ENCODE results near the gene RAB10. TPM values are rescaled to one million over a fixed set of nuclear protein-coding genes. Genes with fewer than 3 reads are reported as not detected.

RAB10 gene
- total and polyA plus RNA-seq, 2 of the 4 experiments (the other 2 are of a cell fraction), result 30.1 to 77.1 TPM

Small RNAs within 50 kb of the gene (microRNA-seq; reads per million reads assigned to microRNA genes)
- gene RNU6-942P (ENCODE audit: insufficient read depth, insufficient read length), result not detected
- gene UQCRHP2 (ENCODE audit: insufficient read depth, insufficient read length), result not detected

Small RNAs within 50 kb of the gene (small RNA-seq; reads per million reads assigned to genes)
- 0 to 5.4 (median 0) reads per million in 5 experiments for gene RNU6-942P
- gene UQCRHP2, result 0 reads per million in 5 experiments

Other genes starting within 250 kb of the RAB10 start
- gene ASXL2, start 155.6 kb upstream of the RAB10 start, total RNA-seq (2012; rRNA removed), result 7.5 and 8.1 TPM in 2 replicates
- 4.9 and 5.3 TPM in 2 replicates for gene ASXL2, start 155.6 kb upstream of the RAB10 start, polyA plus RNA-seq (2012; rRNA removed)
- 8.1 and 15.4 TPM in 2 replicates for gene KIF3C, start 51.6 kb upstream of the RAB10 start, total RNA-seq (2012; rRNA removed)
- gene KIF3C, start 51.6 kb upstream of the RAB10 start, polyA plus RNA-seq (2012; rRNA removed), result 8.3 and 9.4 TPM in 2 replicates
- gene GAREM2, start 139.0 kb downstream of the RAB10 start, total RNA-seq (2012; rRNA removed), result 0.28 and 0.36 TPM in 2 replicates
- gene GAREM2, start 139.0 kb downstream of the RAB10 start, polyA plus RNA-seq (2012; rRNA removed), result 1.7 and 1.8 TPM in 2 replicates
- 111 TPM in 2 replicates for gene HADHA, start 210.5 kb downstream of the RAB10 start, total RNA-seq (2012; rRNA removed)
- 50.4 and 52.7 TPM in 2 replicates for gene HADHA, start 210.5 kb downstream of the RAB10 start, polyA plus RNA-seq (2012; rRNA removed)
- gene HADHB, start 210.9 kb downstream of the RAB10 start, total RNA-seq (2012; rRNA removed), result 79.8 and 80.5 TPM in 2 replicates
- gene HADHB, start 210.9 kb downstream of the RAB10 start, polyA plus RNA-seq (2012; rRNA removed), result 62.0 and 67.9 TPM in 2 replicates